ENCODE measurements around the gene ANO6.
"Not testable (repeated sequence)": the region's sequence is repeated elsewhere in the genome, so short reads cannot be mapped to it uniquely, and the experiment has no call there.

Gene ANO6

GRCh38 chr12:45215419-45216229 is at the start of gene ANO6:
ANO6 (plus strand) TSS chr12:45216095; CDS start chr12:45216322, 227 bp downstream.
- DNase-seq, result peak; percentile 71

GRCh38 chr12:45168976-45169375 is 46.9 kb upstream of the ANO6 start:
- no peak for DNase-seq

- peak; percentile 81 for DNase-seq
Measured at GRCh38 chr12:45170456-45171042, 45.3 kb upstream of the ANO6 start.

- DNase-seq, result not testable (repeated sequence)
Measured at GRCh38 chr12:45173293-45173692, 42.6 kb upstream of the ANO6 start.

- DNase-seq, result no peak
Measured at GRCh38 chr12:45174595-45174994, 41.3 kb upstream of the ANO6 start.

- no peak for DNase-seq
Measured at GRCh38 chr12:45178771-45179170, 37.1 kb upstream of the ANO6 start.

- DNase-seq, result no peak
Measured at GRCh38 chr12:45182511-45182910, 33.4 kb upstream of the ANO6 start.

GRCh38 chr12:45183246-45183645 is 32.6 kb upstream of the ANO6 start:
- no peak for DNase-seq

GRCh38 chr12:45184147-45184963 is 31.5 kb upstream of the ANO6 start:
- no peak for DNase-seq

GRCh38 chr12:45186762-45187161 is 29.1 kb upstream of the ANO6 start:
- no peak for DNase-seq

- DNase-seq, result no peak
Measured at GRCh38 chr12:45189766-45190403, 26.0 kb upstream of the ANO6 start.

GRCh38 chr12:45191239-45191638 is 24.7 kb upstream of the ANO6 start:
- no peak for DNase-seq

- no peak for DNase-seq
Measured at GRCh38 chr12:45192707-45193106, 23.2 kb upstream of the ANO6 start.

GRCh38 chr12:45200491-45201043 is 15.3 kb upstream of the ANO6 start:
- DNase-seq, result no peak

GRCh38 chr12:45203767-45204166 is 12.1 kb upstream of the ANO6 start:
- no peak for DNase-seq

GRCh38 chr12:45204757-45205156 is 11.1 kb upstream of the ANO6 start:
- DNase-seq, result no peak

GRCh38 chr12:45205165-45205825 is 10.6 kb upstream of the ANO6 start:
- DNase-seq, result no peak

- DNase-seq, result no peak
Measured at GRCh38 chr12:45208604-45209487, 7.0 kb upstream of the ANO6 start.

- no peak for DNase-seq
Measured at GRCh38 chr12:45209784-45210183, 6.1 kb upstream of the ANO6 start.

- no peak for DNase-seq
Measured at GRCh38 chr12:45212064-45212463, 3.8 kb upstream of the ANO6 start.

GRCh38 chr12:45213107-45213506 is 2.8 kb upstream of the ANO6 start:
- no peak for DNase-seq
